HG03460 (cell line): Measurements from ENCODE around the gene SLC7A6.

Experiments used
- ATAC-seq: cut with Tn5 transposase; IDR thresholded peaks from one replicate; pipeline ENCODE4 v1.9.1; 2021; ENCODE audit not compliant: unreplicated experiment

Gene SLC7A6

DNA sequence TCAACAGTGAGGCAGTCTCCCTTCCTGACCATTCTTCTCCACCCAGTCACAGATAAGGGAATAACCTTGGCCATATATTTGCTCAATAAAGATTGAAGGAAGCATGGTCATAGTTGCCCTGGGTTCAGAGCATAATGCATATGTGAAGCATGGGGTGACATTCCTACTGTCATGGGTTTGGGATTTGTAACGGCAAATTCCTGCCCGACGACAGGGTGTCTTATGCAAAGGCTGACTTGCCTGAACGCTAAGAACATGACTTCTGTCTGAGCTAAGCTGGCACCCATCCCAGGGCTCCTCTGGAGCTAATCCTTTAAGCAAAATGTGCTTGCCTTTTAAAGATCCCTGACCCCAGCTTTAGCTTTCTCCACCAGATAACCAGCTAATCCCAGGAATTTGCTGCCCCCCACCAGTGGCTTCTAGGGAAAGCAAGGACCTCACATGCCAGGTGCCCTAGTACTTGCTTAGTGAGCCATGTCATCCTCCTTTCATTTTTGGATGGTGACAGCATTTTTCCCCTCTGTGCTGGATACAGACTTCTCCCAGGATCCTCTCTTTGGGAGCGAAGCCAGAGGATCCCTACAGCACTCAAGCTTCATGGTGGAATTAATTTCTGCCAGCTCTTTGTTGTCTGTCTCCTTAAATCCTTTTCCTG, 34.7 kb downstream of the SLC7A6 start:
- ATAC-seq, result no peak

DNA sequence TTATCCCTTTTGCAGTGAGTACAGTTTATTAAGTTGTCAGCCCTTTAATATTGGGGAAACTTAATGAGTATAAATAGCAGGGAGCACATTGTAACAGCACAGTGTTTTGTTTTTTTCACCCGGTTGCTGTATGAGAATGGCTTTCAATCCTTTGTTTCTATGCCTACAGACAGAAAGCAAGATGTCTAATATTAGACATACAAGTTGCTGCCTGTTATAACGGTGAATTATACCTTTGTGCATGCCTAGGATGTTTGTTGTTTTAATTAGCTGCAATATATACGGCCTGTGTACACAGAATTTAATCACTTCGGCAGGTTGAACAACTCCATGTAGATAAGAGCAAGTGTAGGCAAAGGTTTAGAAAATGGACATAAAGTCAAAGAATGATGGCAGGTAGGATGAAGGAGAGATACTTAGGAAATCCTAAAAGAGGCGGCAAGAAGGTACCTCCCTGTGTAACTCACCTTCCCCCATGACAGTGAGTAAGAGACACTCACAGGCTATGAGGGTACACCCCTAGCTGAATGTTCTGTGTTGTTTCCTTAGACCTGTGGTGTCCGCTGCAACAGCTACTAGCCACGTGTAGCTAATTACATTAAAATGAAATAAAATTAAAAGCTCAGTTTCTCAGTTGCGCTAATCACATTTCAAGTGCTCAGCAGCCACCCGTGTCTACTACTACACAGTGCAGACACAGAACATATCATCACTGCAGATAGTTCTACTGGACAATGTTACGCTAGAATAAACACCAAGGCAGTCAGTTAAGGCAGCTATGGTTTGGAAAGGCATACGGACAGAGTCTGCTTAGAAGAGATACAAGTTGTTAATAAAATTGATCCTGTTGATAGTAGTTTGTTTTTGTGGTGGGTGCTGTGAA, 35.5 kb downstream of the SLC7A6 start:
- ATAC-seq, result no peak

DNA sequence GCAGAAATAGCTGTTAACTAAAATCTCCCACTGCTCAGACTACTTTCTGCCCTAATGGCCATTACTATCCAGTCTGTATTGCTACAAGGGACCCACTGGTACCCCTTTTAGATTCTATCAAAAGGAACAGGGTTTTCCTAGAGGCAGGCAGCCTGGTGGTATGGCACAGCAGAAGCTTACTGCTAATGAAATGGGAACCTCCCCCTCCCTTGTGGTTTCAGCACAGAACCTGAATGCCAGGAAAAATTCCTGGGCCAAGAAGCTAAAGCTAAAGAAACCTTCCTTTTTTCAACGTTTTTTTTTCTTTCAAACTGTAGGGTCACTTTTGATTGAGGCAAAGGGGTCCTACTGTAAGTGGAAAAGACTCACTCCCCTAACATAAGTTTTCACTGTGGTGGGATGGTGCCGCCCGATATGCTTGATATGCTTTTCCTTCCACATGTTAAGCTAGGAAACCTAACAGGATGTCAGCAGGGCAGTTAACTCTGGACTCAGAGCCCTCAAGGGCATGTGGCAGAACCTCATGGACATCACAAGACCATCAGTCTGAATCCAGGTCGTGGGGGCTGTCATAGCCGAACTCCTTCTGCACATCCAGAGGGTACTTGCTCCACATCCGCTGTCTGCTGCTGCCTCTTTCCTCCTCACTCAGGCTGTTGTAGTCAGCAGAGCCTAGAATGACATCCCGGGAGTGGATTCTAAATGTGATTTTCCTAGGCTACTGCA, 36.6 kb downstream of the SLC7A6 start:
- ATAC-seq, result no peak

DNA sequence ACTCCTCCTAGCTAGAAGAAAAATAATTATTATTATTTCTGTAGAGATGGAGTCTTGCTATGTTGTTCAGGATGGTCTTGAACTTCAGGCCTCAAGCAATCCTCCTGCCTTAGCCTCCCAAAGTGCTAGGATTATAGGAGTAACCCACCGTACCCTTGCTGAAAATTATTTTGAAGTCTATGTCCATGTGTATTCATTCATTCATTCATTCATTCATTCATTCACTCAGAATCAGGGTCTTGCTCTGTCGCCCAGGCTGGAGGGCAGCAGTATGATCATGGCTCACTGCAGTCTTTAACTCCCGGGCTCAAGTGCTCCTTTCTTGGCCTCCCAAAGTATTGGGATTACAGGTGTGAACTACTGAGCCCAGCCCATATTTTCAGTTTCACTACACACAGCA, 42.3 kb downstream of the SLC7A6 start:
- no peak for ATAC-seq

DNA sequence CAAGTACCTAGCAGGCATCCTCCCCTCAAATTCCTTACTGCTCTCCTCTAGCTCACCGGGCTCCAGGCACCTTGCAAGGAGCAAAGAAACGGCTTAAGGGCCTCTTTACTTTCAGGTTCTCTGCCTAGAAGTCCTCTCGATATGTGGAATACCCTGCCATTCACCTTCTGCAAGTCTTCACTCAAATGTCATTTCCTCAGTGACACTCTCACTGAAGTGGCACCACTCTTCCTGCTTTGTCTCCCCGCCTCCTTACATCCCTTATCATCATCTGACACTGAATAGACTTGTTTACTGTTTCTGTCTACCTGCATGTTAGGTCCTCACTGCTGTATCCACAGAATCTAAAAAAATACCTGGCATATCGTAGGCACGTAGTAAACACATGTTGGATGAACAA, 45.5 kb downstream of the SLC7A6 start:
- no peak for ATAC-seq

DNA sequence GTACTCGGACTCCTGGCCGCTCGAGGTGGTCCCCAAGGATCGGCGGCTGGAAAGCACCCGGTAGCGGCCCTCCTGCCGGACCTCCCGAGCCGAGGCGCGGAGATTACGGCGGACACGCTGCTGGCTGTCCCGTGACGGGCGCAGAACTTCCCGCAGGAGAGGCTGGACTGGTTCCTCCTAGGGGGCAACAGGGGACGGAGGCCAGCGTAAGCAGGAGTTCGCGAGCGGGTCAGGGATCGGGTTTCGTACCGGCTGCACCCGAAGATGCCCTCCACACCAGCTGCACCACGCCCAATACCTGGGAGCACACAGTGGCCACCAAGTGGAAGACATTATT, 46.1 kb downstream of the SLC7A6 start:
- peak; percentile 16 for ATAC-seq

DNA sequence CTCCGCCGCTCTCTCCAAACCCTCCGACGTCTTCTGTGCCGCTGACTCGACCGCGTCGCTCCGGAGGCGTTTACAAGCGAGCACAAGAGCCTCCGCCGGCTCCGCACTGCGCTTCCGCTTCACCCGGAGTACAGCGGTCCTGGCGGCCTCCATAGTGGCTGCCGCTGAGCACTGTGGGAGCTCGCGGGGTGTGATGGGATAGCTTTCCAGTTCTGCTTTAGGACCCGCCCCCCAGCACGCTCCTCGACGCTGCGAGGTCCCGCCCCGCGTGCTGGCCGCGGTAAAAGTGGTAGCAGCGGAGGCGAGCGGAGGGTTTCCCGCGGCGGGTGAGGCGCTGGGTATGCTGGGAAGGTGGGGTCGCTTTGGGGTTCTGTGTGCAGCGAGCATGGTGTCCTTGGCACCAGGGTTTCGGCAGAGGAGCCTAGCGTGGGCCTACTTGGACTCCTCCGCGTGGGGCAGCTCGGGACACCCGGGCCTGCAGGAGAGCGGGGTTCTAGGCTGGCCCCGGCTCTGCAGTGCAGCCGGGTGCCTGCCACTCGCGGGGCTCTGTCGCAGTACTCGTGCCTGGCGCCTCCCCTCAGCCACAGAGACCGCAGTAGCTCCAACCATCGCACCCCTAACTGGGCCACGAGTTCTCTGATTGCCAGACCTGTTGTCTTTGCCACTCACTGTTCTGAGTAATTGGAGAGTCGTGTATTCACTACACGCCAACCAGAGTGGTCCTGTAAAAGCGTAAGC, 46.6 kb downstream of the SLC7A6 start, which contains the start of the genes PRMT7 and SLC7A6OS:
Gene PRMT7 (plus strand): TSS at position 246 of the 738 bp plus-strand sequence. CDS start 4,961 bp downstream, outside the sequence.
Gene SLC7A6OS (minus strand): TSS at position 173 of the 738 bp plus-strand sequence. CDS start 20 bp downstream, at position 153.
- peak; percentile 97 for ATAC-seq

DNA sequence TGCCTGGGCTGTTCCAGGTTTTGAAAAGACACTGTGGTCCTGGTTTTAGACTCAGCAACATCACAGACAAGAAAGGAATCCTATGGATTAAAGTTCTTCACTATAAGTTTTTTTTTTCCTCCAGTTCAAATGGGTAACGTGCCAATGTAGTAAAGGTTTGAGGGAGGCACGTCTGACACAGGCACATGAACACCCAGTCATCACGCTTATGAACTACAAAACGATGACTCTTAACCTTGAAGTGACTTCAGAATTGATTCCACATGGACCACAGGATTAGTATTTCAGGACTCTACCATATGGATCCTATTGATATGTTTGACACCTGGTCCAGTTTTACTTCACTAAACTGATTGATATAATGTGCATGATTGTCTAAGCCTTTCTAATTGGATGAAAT, 48.8 kb downstream of the SLC7A6 start:
- no peak for ATAC-seq

DNA sequence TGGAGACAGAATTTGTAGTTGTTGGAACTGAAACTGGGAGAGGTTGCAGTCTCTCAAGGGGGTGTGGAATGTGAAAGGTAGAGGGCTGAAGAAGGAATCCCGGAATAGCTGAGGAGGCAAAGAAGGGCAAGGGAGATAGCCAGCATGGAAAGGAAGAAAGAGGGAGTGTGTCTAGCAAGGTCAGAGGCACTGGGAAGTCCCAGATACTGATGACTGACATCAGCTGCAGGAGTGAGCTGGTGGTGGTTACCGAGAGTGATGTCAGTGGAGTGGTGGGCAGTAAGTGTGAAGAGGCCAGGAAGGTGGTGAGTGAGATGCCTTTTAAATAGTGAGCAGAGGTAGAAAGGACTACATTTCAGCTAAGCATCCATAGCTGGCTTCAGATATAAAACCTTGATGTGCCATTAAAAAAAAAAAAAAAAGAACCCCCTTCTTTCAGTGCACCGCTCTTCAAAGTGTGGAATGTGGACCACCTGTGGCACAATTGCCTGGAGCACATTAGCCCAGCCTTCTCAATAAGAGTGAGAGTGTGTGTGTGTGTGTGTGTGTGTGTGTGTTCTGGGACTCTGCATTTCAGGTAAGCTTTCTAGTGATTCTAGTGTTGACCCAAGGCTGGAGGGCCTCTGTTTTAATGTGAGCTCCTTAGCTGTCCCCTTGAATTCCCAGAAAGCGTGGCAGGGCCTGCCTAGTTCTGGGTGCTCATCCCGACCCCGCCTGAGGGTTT, 55.0 kb downstream of the SLC7A6 start:
- ATAC-seq, result peak; percentile 50

DNA sequence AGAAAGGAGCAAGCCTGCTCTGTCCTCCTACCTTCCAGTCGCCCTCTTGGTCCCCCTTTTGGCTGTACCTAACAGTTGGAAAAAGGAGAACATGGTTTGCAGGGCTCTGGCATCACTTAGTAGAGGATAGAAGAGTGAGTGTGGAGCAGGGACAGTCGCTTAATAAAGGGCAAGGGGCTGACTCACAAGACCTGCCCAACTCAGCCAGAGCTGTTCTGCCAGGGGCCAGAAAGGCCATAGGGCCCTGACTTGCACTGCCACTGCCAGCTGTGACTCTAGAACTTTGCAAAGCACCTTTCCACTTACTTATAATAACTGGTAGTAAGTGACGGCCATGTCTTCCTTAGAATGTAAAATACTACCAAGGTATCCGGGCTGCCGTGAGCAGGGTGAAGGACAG, 60.0 kb downstream of the SLC7A6 start:
- ATAC-seq, result no peak

DNA sequence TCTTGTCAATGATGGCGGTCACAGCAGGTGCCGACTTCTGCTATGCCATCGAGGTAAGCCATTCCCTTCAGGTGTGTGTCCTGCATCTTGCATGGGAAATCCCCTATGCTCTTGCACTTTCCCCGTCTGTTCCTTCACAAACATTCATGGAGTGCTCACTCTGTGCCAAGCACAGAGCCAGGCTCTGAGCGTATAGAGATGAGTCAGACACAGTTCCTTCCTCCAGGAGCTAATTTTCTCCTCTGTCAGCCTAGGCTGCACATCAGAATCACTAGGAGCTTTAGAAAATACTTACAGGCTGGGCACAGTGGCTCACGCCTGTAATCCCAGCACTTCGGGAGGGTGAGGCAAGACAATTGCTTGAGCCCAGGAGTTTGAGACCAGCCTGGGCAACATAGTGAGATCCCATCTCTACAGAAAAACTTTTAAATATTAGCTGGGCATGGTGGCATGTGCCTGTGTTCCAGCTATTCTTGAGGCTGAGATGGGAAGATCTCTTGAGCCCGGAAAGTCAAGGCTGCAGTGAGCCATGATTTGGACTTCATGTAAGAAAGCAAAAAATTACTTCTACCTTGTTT, 60.5 kb downstream of the SLC7A6 start:
- no peak for ATAC-seq

DNA sequence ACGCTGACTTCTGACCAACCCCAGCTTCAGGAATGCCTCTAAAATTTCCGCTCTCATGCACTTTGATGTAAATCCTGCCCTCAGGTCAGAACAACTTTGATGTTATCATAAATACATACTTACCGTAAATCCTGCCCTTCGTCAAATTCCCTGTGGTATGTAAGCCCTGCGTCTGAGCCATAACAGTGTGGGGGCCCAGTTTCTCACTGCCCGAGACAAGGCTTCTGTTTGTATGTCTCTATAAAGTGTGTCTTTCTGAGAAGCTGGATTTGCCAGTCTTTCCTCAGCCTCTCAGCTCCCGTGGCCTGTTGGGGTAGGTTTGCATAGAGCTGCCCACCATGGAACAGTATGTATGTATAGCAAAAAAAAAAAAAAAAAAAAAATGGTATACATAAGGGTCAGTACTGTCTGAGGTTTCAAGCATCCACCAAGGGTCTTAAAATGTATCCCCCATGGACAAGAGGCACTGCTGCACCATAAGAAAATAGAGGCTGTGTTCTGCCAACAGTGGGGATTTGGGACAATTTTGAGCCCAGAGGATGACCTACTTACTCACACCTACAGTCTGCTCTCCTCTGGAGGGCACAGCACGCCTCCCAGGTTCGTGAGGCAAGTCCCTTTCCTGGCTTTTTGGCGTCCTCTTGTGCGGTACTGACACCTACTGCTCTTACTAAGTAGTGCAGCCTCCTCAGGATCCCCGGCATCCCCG, 64.0 kb downstream of the SLC7A6 start:
- peak; percentile 71 for ATAC-seq

DNA sequence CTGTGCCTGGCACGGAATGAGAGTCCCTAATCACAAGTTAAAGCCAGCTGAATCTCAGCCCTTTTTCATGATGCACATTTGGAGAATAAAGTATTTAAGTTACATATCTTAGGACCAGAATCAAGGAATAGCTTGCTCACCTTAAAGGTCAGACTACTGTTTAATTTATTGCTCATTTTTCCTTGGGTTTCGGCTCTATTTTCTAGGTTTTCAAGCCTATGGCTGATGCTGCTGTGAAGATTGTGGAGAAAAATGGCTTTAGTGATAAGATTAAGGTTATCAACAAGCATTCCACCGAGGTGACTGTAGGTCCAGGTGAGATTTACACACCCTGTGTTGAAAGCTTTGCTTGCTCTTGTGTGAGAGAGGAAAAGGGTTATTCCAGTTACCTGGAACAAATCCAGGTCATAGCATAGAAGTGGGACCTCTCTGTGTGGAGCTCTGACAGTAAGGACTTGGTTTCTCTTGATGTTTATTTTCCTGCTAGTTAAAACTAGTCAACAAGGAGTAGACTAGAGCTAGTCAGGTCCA, 64.6 kb downstream of the SLC7A6 start:
- ATAC-seq, result no peak

DNA sequence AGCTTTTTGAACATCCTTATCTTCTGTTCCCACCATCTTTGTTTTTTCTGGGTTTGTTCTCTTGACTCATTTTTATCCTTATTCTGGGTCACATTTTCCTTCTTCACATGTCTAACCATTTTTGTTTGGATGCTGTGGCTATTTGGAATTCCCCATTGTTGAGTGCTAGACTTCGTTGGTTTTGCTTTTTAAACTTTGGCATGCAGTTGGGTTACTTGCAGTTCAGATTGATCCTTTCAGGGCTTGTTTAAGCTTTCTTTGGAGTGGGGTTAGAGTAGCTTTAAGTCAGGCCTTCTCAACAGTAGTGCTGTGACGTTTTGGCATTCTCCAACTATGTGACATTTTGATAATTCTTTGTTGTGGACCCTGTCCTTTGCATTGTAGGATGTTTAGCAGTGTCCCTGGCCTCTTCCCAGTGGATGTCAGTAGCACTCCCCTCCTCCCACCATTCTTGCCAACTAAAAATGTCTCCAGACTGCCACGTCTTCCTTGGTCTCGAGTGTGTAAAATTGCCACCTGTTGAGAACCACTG, 67.6 kb downstream of the SLC7A6 start:
- no peak for ATAC-seq

DNA sequence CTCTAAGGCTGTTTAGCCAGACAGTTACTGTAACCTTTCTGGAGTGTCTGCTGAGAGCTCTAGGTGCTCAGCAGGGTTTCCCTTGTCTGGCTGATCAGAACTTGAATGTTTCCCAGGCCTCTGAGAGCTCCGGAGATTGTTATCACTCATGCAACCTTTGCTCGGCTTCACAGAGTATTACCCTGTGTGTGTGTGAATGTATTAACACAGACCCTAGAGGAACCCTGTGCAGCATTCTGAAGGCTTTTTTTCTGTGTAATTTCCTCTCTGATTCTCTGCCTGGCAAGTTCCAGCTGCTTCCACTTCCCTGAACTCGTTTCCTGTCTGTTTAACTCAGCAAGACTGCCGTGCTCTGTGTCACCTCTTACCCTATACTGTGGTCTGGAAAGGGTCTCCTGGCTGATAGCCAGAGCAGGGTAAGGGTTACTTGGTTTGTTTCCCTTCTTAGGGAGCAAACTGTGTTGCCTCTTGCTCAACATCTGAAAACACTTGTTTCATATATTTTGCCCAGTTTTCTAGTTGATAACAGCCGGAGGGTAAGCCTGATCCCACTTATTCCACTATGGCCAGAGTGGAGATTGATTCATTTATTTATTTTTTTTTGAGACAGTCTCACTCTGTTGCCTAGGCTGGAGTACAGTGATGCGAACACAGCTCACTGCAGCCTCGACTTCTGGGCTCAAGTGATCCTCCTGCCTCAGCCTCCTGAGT, 68.2 kb downstream of the SLC7A6 start:
- no peak for ATAC-seq

DNA sequence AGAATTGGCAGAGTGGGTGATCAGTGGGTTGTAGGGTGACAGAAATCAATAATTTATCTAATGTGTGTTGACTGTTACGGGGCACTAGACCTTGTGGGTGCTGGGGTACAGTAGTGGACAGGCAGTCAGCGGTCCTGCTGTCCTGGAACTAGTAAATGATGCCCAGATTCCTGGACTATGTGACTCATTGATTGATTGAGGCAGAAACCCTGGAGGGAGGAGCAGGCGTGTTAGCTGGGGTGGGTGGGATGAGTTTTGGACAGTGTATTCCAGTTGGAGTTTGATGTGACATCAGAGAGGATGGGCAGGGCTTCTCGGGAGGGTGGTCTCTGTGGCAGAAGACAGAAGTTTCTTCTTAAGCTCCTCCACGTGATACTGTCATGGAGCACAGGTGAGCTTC, 70.8 kb downstream of the SLC7A6 start:
- no peak for ATAC-seq

DNA sequence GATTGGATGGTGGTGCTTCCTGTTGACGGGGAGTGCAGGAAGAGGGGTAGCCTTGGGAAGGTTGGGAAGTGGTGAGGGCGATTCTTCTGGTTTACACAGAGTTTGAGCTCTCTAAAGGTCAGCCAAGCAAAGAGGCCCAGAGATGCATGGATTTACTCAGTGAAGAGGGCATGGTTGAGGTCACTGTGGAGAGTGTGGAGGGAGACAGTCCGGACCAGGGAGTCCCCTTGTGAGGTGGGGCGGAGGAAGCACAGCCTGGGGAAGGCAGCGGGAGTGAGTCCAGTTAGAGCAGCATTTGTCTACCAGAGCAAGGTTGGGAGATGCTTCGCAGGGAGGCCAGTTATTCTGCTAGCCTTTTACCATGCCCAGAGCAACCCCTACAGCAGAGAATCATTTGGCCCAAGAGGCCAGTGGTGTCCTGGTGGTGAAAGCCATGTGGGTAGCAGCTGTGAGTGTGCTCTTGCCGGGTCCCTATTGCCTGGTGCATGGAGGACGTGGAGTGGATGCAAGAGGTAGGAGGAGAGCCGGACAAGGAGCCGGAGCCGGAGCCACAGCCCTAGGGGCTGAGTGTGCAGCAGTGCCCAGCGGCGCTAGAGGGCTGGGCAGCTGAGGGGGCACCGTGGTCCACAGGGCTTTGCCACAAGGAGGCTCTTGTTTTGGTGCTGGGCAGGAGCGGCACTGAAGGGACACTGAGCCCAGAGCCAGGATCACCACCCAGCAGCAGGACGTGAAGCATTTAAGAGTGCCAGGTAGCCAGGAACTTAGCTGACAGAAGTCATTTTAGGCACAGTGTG, 74.2 kb downstream of the SLC7A6 start:
- no peak for ATAC-seq
